EL (cell line): ENCODE data around the gene AHCYL1.

Experiments
- DNase-seq: peaks from one replicate; pipeline ENCODE4 v3.0.0-alpha.2; 2016

The AHCYL1 gene

GRCh38 chr1:109977225-109977624 lies 7.3 kb upstream of the AHCYL1 start:
- no peak for DNase-seq

- no peak for DNase-seq
Measured at GRCh38 chr1:109977657-109978378, 6.7 kb upstream of the AHCYL1 start.

- no peak for DNase-seq
Measured at GRCh38 chr1:109978761-109979488, 5.6 kb upstream of the AHCYL1 start.

DNA sequence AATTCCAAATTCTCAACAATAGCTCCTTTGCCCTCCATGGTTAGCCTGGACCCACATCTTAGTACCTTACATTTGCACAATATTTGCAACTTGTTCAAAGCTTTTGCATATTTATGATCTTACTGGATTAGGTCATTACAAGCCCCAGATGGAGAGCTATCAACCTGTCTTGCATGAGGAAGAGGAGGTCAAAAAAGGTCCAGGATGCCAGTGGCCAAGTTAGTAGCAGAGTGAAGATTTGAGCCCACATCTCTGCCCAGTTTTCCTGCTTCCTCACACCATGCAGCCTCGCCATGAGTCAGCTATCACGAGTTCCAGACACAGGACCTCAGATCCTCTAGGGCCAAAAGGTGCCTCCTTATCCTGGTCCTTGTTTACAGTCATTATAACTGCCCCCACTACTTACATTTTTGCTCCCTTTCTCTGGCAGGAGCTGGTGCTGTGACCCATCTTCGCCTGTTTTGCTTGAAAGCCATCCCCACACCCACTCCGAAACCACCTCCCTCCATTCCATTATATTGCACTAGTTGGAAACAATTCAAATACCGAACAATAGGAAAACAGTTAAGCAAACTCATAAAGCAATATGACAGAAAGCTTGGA lies 5.0 kb upstream of the AHCYL1 start:
- peak; percentile 83 for DNase-seq

- DNase-seq, result no peak
Measured at GRCh38 chr1:109980324-109981003, 4.1 kb upstream of the AHCYL1 start.

DNA sequence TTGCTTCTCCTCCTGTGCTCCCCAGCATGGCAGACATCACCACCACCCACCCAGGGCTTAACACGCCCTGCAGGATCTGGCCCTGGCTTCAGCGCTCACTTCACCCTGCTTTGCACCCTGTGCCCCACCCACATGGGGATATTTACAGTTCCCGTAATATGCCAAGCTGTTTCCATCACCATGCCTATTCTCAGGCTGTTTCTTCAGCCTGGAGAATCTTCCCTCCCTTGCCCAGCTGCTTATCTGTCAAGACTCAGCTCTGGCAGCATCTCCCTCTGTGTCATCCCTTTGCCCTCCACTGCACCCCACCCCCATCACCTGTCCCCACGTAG lies 3.6 kb upstream of the AHCYL1 start:
- DNase-seq, result no peak

DNA sequence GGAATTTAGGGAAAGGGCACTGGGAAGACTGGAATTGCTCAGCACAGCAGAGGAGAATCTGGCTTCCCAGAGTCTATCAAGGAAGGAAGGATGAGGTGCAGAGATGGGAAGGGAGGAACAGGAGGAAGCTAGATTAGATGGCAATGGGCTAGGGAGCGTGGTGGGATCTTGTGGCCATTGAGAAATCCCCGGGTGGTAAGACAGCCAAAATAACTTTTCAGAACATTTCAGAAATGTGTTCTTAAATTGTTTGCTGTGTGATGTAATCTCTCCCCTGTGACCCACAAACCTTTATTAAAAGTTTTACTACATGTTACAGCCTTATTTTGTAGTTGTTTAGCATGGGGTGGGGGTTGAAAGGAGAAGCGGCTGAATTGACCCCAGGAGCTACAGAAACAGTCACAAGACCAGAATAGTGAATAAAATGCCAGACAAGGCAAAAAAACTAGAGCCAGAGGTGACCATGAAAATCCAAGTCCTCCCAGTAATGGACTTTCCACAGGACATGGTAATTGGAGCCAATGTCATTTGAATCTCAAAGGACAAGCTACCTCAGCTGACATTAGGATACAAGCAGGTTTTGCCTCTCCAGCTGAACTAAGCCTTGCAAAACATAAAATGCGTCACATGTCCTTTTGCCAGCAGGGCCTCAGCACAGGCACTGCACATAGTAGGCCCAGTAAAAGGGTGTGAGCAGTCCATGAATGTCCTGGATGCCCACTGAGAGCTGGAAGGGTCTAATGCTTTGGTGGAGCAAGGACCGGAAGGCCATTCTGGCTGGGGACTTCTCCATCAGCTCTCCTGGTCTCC lies 980 bp upstream of the AHCYL1 start:
- DNase-seq, result no peak

DNA sequence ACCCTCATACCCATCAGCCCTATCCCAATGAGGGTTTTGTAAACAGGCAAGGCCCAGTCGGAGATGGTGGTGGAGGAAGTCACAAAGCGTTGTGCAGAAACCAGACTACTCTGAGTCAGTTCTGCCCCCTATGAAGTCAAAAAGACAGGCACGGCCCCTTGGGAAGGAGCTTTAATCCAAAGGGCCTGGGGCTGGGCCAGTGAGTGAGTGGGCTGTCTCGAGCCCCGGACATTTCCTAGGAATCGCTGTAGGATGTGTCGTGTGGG lies 442 bp upstream of the AHCYL1 start:
- peak; percentile 67 for DNase-seq

DNA sequence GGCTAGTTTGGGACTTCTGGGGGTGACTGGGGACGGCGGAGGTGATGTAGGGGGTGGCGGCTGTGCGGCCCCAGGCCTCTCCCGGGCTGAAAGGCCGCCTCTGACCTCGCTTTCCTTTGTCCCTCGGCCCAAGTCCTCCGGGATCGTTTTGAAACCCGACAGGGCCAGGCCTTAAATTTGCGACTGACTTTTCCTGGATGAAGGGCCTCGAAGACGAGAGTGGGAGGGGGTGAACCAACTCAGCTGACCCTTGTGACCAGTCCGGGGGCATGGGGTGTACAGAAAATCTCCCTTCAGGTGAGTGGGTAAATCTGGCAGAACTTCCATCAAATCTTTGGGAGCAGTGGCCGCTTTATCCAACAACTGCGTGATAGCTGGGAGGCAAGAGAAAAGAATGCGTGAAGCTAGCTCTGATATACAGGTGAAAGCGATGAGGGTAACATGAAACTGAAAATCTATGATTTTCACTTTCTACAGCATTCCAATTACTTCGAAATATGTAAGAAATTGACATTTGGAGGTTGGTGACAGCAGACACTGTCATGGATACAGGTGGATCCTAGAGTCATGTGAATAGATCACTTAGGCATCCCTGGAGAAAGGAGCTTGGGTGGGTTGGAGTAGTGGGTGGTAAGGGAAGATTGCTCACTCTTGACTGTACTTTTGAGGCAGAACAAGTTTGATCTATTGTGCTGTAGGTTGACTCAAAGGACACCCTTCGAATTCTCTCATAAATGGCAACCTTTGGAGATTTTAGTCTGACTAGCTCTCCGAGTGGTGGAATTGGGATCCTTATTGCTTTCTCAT lies 885 bp downstream of the AHCYL1 start:
- no peak for DNase-seq

- no peak for DNase-seq
Measured at GRCh38 chr1:109986054-109986444, 1.5 kb downstream of the AHCYL1 start.

- DNase-seq, result no peak
Measured at GRCh38 chr1:109988349-109988914, 3.9 kb downstream of the AHCYL1 start.

GRCh38 chr1:109989506-109990301 lies 5.1 kb downstream of the AHCYL1 start:
- no peak for DNase-seq

DNA sequence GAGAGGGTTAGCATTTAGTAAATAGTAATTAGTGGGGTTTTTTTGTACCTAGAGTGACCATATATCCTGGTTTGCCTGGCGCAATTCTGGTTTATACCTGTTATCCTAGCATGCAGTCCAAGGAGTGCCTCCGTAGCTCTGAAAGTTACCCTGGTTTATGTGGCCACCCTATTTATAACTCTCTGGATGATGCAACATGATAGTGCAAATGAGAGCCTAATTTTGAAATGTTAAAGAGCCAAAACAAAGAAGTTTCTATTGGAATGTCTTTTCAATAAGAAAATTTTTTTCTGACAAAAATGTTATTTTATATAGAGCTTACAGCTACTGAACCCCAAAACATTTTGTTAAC lies 5.7 kb downstream of the AHCYL1 start:
- DNase-seq, result no peak

DNA sequence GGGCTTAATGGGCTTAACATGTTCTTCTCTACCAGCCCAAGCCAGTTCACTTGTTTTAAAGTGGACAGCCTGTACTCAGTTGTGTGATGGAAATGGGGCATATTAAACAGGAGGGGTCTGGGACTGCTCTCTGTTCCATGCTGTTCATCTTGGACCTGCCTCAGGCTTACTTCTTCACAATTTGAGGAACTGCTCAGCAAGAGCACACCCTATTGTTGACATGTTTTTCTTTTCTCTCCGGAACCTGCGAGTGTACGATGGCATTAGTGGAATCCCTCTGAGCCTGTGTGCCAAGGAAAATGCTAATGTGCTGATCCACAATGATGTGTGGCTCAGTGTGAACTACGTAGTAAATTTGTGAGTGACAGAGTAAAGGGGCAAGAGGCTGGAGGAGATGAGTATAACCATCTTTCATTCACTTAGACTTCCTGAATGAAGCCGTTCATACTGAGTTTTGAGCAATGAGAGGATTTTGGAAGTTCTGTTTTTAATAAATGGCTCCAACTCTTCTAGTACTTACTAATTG lies 6.9 kb downstream of the AHCYL1 start:
- no peak for DNase-seq

GRCh38 chr1:109993885-109994284 lies 9.3 kb downstream of the AHCYL1 start:
- DNase-seq, result no peak

DNA sequence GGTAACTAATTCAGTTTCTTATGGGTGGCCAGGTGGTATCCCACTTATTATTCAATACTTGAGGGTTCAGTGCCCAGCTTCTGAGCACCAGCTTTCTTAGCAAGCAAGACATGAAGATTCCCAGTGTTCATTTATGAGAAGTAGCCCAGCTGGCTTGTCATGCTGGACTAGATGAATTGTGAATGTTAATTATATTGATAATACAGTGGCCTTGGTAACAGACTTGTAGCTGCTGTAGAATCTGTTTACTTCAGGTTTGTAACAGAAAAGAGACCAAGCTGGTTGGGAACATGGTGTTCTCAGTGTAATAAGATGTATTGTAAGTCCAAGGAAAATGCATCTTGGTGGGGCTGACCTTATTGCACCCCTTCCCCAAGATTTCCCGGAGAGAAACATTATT lies 10.1 kb downstream of the AHCYL1 start:
- DNase-seq, result no peak

DNA sequence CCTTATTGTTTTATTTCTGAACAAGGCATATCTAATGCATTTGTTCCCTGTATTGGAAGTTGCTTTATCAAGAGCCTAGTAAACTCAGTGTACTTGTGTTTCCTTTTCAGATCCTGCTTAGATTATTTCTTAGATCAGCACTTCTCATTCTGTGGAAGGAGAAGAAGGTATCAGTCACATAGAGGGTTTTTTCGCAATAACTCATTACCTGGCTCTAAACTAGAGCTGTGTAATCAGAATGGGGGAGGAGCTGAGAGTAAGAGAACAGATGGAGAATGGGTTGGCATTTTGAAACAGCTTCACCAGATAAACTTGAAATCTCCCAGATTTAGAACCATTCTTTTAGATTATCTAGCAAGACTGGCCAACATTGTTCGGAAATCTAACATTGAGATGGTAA lies 11.0 kb downstream of the AHCYL1 start:
- DNase-seq, result no peak

- DNase-seq, result peak; percentile 92
Measured at GRCh38 chr1:109996476-109996875, 11.9 kb downstream of the AHCYL1 start.

DNA sequence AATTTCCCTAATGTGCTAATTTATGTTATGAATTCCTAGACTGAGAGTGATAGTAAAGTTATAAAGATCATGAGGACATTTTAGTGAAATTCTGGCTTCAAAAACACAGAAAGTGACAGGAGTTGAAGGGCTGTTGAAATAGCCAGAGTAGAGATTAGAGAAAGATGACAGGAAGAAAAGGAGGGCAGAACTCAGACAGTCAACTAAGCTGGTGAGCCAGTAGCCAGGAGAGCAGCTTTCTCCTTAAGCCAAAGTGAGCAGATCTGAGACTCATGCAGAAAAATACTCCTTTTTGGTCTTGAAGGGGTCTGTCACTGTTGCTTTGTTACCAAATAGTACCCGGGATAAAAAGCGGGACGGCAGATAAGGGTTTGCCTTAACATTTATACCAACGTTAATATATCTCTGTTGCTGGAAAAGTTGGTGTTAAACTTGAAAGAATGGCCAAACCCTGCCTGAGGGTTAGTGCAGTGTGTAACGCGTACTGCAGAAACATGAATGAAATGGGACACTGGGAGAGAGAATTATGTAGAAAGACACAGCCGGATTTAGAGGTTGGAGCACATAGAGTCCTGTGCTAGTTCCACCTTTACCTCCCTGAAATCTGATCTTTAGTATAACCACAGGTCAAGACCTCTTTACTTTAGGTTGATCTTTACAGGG lies 12.8 kb downstream of the AHCYL1 start:
- DNase-seq, result no peak

DNA sequence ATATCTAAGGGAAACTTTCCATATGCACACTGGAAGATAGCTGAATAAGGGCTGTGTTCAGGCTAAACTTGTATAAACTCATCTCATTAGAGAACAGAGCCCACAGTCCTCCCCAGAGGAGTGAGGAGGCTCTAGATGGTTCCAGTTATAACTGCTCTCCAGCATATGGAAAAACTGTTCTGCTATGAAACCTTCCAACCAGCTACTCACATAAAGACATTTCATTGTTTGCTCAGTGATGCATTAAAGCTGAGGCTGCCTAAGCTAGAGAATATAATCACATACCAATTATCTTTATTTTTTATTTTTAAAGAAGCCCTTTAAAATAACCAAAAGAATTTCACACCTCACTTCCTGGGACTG lies 13.3 kb downstream of the AHCYL1 start:
- DNase-seq, result no peak
